Measurements from ENCODE around the gene KCNB1.

DNA sequence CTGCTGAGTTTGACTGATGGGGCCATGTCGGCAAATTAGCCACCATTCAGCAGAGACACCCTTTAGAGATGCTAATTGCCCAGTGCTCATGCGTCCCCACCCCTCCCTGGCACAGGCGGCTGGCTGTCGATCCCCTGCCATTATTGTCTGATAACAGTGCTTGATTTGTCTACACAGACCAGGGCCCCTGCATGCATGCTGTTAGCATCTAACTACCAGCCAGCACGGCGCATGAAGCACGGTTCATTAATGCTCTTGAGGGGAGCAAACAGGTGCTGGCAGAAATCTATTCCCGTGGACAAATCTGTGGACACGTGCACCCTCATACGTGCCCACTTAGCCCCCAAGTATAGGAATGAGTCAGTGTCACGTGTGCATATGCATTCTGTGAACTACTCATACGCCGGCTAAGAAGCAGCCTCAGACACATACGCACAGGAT, 32.2 kb downstream of the KCNB1 start:
- TF ChIP-seq EP300 (IDR thresholded peaks at IDR 0.05): no peak
- TF ChIP-seq, protein P1, sequence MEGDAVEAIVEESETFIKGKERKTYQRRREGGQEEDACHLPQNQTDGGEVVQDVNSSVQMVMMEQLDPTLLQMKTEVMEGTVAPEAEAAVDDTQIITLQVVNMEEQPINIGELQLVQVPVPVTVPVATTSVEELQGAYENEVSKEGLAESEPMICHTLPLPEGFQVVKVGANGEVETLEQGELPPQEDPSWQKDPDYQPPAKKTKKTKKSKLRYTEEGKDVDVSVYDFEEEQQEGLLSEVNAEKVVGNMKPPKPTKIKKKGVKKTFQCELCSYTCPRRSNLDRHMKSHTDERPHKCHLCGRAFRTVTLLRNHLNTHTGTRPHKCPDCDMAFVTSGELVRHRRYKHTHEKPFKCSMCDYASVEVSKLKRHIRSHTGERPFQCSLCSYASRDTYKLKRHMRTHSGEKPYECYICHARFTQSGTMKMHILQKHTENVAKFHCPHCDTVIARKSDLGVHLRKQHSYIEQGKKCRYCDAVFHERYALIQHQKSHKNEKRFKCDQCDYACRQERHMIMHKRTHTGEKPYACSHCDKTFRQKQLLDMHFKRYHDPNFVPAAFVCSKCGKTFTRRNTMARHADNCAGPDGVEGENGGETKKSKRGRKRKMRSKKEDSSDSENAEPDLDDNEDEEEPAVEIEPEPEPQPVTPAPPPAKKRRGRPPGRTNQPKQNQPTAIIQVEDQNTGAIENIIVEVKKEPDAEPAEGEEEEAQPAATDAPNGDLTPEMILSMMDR (IDR thresholded peaks at IDR 0.05): no peak
- no peak for TF ChIP-seq POLR2AphosphoS5 (IDR thresholded peaks at IDR 0.05)
- no peak for TF ChIP-seq POLR2A (IDR thresholded peaks at IDR 0.05)

Measured in upper lobe of left lung (tissue), 4 donors.